GM23248 (cell line): ENCODE results near the gene ADCY6.

Source experiments
- EZH2 ChIP-seq: fragments of 200-600 bp; sonication (generic); IDR thresholded peaks from 2 replicates; pipeline ENCODE4 v1.6.1; 2018; ENCODE audit warnings: antibody characterized with exemption, mild to moderate bottlenecking; ENCODE audit not compliant: insufficient read depth, poor library complexity, severe bottlenecking
- EZH2phosphoT487 ChIP-seq: fragments of 200-600 bp; sonication (generic); IDR thresholded peaks from 2 replicates; pipeline ENCODE4 v1.6.1; 2018; ENCODE audit warnings: antibody characterized with exemption, moderate library complexity, mild to moderate bottlenecking, low read depth; ENCODE audit not compliant: insufficient read depth

- TF ChIP-seq EZH2 (no peak), EZH2phosphoT487 (no peak)
Observed at GRCh38 chr12:48796976-48797375, 8.1 kb upstream of the ADCY6 start.
